Prostate gland (tissue), 2 donors: Measurements from ENCODE around the gene ARHGAP26. TPM values are rescaled to one million over a fixed set of nuclear protein-coding genes. Genes with fewer than 3 reads are reported as not detected.

Source experiments
- DNase-seq: peaks from one replicate; pipeline ENCODE4 v3.0.0-alpha.2; 2019; ENCODE audit warnings: low spot score
- H3K27ac ChIP-seq, 2 donors: fragments of 200-600 bp; sonication (generic); 2 replicates each; pipeline ENCODE4 v1.5.1; 2017 to 2019
- H3K27me3 ChIP-seq: fragments of 200-600 bp; sonication (generic); replicated peaks from 2 replicates; pipeline ENCODE4 v1.5.1; 2019; ENCODE audit not compliant: insufficient read depth
- H3K36me3 ChIP-seq, 2 donors: fragments of 200-600 bp; sonication (generic); 1 replicate in 1 of 2; 2 replicates in 1 of 2; pipeline versions ENCODE4 v1.5.1 to v1.8.1; 2017 to 2019
- H3K4me1 ChIP-seq: fragments of 200-600 bp; sonication (generic); replicated peaks from 2 replicates; pipeline ENCODE4 v1.5.1; 2019
- H3K4me3 ChIP-seq, 2 donors: fragments of 200-600 bp; sonication (generic); 2 replicates each; pipeline ENCODE4 v1.5.1; 2017 to 2019
- H3K9me3 ChIP-seq: fragments of 200-600 bp; sonication (generic); 2 replicates; pipeline ENCODE4 v1.5.1; 2017
- POLR2A ChIP-seq: fragments of 450-650 bp; IDR thresholded peaks from one replicate; pipeline ENCODE4 v1.6.1; 2016; ENCODE audit warnings: antibody characterized with exemption, mild to moderate bottlenecking
- POLR2AphosphoS5 ChIP-seq: sonication (generic); formaldehyde crosslinking; IDR thresholded peaks from one replicate; pipeline ENCODE4 v1.6.1; 2017; ENCODE audit warnings: antibody characterized with exemption
- WGBS: methylation state at CpG from one replicate; pipeline ENCODE4 v1.1.5; 2018; 5-methylcytosine and 5-hydroxymethylcytosine counted together
- intact Hi-C: fragments of 100-400 bp; cut with DNase I; formaldehyde crosslinking; loops from one replicate; pipeline ENCODE4 v1.14.2; 2022
- total RNA-seq, 2 donors: library from RNA; depleted of rRNA; stranded (reverse); fragments of >200 nt; gene quantifications; one replicate each; pipeline ENCODE4 v1.1.0, GENCODE V29; 2016
- TF ChIP-seq, protein P1 (sequence below), 4 experiments: fragments of 200-600 bp in 2 of 4; fragments of 450-650 bp in 2 of 4; sonication (generic) in 2 of 4; IDR thresholded peaks; 1 replicate in 3 of 4; 2 replicates in 1 of 4; pipeline ENCODE4 v1.5.1; 2016 to 2019; ENCODE audit warnings: antibody characterized with exemption in 4 of 4, mild to moderate bottlenecking in 2 of 4, moderate library complexity in 2 of 4

Gene ARHGAP26
- total RNA-seq, 2 donors from 2014 or later = 11.7 to 39.8 TPM

DNA sequence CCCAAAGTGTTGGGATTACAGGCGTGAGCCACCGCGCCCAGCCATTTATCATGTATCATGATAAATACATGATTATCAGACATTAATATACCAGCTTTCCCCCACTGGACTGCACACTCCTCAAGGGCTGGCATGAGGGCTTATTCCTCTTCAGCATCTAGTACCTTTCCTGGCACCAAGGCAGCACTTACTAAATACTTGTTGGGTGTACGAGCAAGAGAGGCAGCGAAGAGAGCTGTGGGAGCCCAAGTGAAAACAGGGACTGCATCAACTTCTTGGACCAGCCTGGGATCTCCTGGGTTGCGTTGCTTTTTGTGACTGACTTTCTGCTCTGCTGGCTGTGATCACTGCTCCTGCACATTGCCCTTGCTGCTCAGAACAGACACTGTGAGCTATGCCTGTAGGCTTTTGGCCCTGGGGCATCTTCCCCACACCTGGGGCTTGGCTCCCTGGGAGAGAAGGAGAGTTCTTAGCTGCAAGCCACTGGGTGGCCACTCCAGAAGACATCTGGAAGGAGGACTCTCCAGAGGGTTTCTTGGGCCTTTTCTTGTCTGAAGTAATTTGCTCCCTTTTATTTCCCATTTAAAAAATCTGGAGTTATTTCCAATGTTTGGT, 409.1 kb downstream of the ARHGAP26 start:
- 98% methylated on average over 6 of the region's 6 CpGs for whole genome bisulfite sequencing
- H3K36me3 ChIP-seq = no peaks in the 10 kb centered on the region
- intact Hi-C loops = no loop called here

GRCh38 chr5:143180751-143181150, 410.6 kb downstream of the ARHGAP26 start:
- Histone ChIP-seq H3K9me3 (no peaks in the 10 kb centered on the region), H3K27me3 (no peaks in the 10 kb centered on the region), H3K36me3 (no peaks in the 10 kb centered on the region), H3K27ac (no peak overlapping the region), H3K4me3 (no peak overlapping the region), H3K4me1 (no peaks in the 10 kb centered on the region)
- TF ChIP-seq POLR2AphosphoS5 (no peak), POLR2A (no peak)
- TF ChIP-seq, protein P1, sequence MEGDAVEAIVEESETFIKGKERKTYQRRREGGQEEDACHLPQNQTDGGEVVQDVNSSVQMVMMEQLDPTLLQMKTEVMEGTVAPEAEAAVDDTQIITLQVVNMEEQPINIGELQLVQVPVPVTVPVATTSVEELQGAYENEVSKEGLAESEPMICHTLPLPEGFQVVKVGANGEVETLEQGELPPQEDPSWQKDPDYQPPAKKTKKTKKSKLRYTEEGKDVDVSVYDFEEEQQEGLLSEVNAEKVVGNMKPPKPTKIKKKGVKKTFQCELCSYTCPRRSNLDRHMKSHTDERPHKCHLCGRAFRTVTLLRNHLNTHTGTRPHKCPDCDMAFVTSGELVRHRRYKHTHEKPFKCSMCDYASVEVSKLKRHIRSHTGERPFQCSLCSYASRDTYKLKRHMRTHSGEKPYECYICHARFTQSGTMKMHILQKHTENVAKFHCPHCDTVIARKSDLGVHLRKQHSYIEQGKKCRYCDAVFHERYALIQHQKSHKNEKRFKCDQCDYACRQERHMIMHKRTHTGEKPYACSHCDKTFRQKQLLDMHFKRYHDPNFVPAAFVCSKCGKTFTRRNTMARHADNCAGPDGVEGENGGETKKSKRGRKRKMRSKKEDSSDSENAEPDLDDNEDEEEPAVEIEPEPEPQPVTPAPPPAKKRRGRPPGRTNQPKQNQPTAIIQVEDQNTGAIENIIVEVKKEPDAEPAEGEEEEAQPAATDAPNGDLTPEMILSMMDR (IDR thresholded peaks at IDR 0.05) = no peak
- WGBS = 100% methylated on average over 1 of the region's 1 CpG
- intact Hi-C loops = no loop called here
- no peak for DNase-seq

More for the DNA sequence above, 409.1 kb downstream of the ARHGAP26 start:
- H3K27me3 ChIP-seq = no peaks in the 10 kb centered on the region
- no peak overlapping the region for H3K4me3 ChIP-seq
- H3K4me1 ChIP-seq = no peaks in the 10 kb centered on the region
- H3K27ac ChIP-seq = no peak overlapping the region
- H3K9me3 ChIP-seq = no peaks in the 10 kb centered on the region
- TF ChIP-seq, protein P1 (IDR thresholded peaks at IDR 0.05) = no peak
- TF ChIP-seq POLR2A (no peak), POLR2AphosphoS5 (no peak)
- no peak for DNase-seq

- TF ChIP-seq, protein P1 (IDR thresholded peaks at IDR 0.05) = no peak
- TF ChIP-seq POLR2A (no peak), POLR2AphosphoS5 (no peak)
- WGBS = 85% methylated on average over 3 of the region's 3 CpGs
- intact Hi-C loops = no loop called here
Measured at GRCh38 chr5:143181173-143181572, 411.0 kb downstream of the ARHGAP26 start.

DNA sequence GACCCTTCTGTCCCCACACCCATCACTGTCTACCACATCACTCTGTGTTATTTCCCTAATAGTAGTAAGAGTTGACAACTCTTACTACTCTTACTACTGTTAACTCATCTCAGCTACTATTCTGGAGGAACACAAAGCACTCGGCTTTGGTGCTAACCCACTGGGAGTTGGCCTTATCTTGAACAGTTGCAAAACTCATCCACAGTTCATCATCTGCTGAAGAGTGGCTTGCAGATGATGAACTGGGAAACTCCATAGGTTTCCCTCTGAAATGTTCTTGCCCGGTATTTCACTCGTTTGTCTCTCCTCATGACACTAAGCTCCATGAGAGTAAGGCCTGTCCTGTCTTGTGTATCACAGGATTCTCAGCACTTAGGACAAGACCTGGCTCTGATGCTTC, 411.9 kb downstream of the ARHGAP26 start:
- Histone ChIP-seq H3K4me3 (no peak overlapping the region), H3K36me3 (no peaks in the 10 kb centered on the region), H3K27me3 (no peaks in the 10 kb centered on the region), H3K4me1 (no peaks in the 10 kb centered on the region), H3K27ac (no peak overlapping the region), H3K9me3 (no peaks in the 10 kb centered on the region)
- intact Hi-C loops = no loop called here
- 88% methylated on average over 3 of the region's 3 CpGs for WGBS
- no peak for TF ChIP-seq POLR2A
- TF ChIP-seq, protein P1 (IDR thresholded peaks at IDR 0.05) = no peak
- no peak for TF ChIP-seq POLR2AphosphoS5
- DNase-seq = no peak

More at GRCh38 chr5:143181173-143181572, 411.0 kb downstream of the ARHGAP26 start:
- Histone ChIP-seq H3K27me3 (no peaks in the 10 kb centered on the region), H3K4me3 (no peak overlapping the region), H3K36me3 (no peaks in the 10 kb centered on the region), H3K27ac (no peak overlapping the region), H3K9me3 (no peaks in the 10 kb centered on the region), H3K4me1 (no peaks in the 10 kb centered on the region)
- no peak for DNase-seq
